ENCODE results near the gene NOSTRIN. TPM values are rescaled to one million over a fixed set of nuclear protein-coding genes. Genes with fewer than 3 reads are reported as not detected.

Gene NOSTRIN
- total and polyA plus RNA-seq, 4 donors = 4.1 to 16.7 (median 8.5) TPM

GRCh38 chr2:168811696-168812095 is 9.3 kb downstream of the NOSTRIN start:
- Histone ChIP-seq H3K9me3 (ENCODE audit: control insufficient read depth in 4 of 4, low read length in 3 of 4) (no peaks in the 10 kb centered on the region), H3K27ac (ENCODE audit: low read depth in 1 of 2, low read length in 2 of 2) (no peak overlapping the region), H3K4me3 (ENCODE audit: low read depth in 1 of 3, low read length in 3 of 3) (no peak overlapping the region), H3K36me3 (ENCODE audit: control insufficient read depth in 4 of 4, insufficient read depth in 3 of 4, low read depth in 1 of 4, low read length in 3 of 4) (no peaks in the 10 kb centered on the region), H3K9ac (ENCODE audit: low read depth in 1 of 2, low read length in 2 of 2) (no peak overlapping the region), H3K27me3 (ENCODE audit: control insufficient read depth in 4 of 4, insufficient read depth in 4 of 4, low read length in 3 of 4) (no peaks in the 10 kb centered on the region), H3K4me1 (ENCODE audit: control insufficient read depth in 4 of 4, insufficient read depth in 4 of 4, low read length in 3 of 4) (peaks cover 0 to 18% (median 10%) of the 10 kb centered on the region in 4 donors)
- no peak for DNase-seq (ENCODE audit: low spot score)
- 71% methylated on average over 3 of the region's 3 CpGs for WGBS
- TF ChIP-seq HNF4A (conservative IDR thresholded peaks at IDR 0.05) = no peak
- TF ChIP-seq JUND (IDR thresholded peaks at IDR 0.05) = no peak
- TF ChIP-seq HNF4G (IDR thresholded peaks at IDR 0.05) = no peak
- no peak for TF ChIP-seq TAF1 (conservative IDR thresholded peaks at IDR 0.05)
- TF ChIP-seq ZBTB33 (IDR thresholded peaks at IDR 0.05) = no peak
- no peak for TF ChIP-seq GABPA (IDR thresholded peaks at IDR 0.05 in 1 of 2, conservative IDR thresholded peaks at IDR 0.05 in 1 of 2)
- no peak for TF ChIP-seq SP1 (IDR thresholded peaks at IDR 0.05)
- TF ChIP-seq CTCF (IDR thresholded peaks at IDR 0.05; ENCODE audit: low read depth, low read length, missing input control) = no peak
- no peak for TF ChIP-seq YY1 (IDR thresholded peaks at IDR 0.05)
- no peak for TF ChIP-seq RXRA (IDR thresholded peaks at IDR 0.05)
- no peak for TF ChIP-seq RAD21 (IDR thresholded peaks at IDR 0.05)
- TF ChIP-seq FOXA2 (IDR thresholded peaks at IDR 0.05) = no peak
- no peak for TF ChIP-seq FOXA1 (IDR thresholded peaks at IDR 0.05)
- TF ChIP-seq, protein P1, sequence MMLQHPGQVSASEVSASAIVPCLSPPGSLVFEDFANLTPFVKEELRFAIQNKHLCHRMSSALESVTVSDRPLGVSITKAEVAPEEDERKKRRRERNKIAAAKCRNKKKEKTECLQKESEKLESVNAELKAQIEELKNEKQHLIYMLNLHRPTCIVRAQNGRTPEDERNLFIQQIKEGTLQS (IDR thresholded peaks at IDR 0.05) = no peak
- no peak for TF ChIP-seq NR2F2 (IDR thresholded peaks at IDR 0.05)
- TF ChIP-seq, protein P2, sequence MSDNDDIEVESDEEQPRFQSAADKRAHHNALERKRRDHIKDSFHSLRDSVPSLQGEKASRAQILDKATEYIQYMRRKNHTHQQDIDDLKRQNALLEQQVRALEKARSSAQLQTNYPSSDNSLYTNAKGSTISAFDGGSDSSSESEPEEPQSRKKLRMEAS (IDR thresholded peaks at IDR 0.05) = no peak
- TF ChIP-seq REST (IDR thresholded peaks at IDR 0.05) = no peak
- TF ChIP-seq EGR1 (IDR thresholded peaks at IDR 0.05; ENCODE audit: low read depth in 2 of 2) = no peak

Data from liver (tissue), 9 donors.